A673 (cell line): Measurements from ENCODE around the gene NFIC. TPM values are rescaled to one million over a fixed set of nuclear protein-coding genes. Genes with fewer than 3 reads are reported as not detected.

Experiments
- BruUV-seq: library from RNA; stranded (reverse); fragments of 400-500 nt; replicated peaks from 2 replicates; lab custom pipeline; 2021; lab: Mats Ljungman, UMichigan
- CTCF ChIA-PET: fragments of 300-600 bp; sonication (Branson Sonifier 250); formaldehyde crosslinking; loops from one replicate; lab custom pipeline; 2022; ENCODE audit warnings: antibody characterized with exemption; lab: Charles Lee
- POLR2A ChIA-PET: fragments of 300-600 bp; sonication (Branson Sonifier 250); formaldehyde crosslinking; loops from one replicate; lab custom pipeline; 2022; ENCODE audit warnings: antibody characterized with exemption; ENCODE audit not compliant: low non-redundant PET; lab: Charles Lee
- DNase-seq: peaks from one replicate; pipeline ENCODE4 v3.0.0-alpha.2; 2015; ENCODE audit warnings: low spot score
- H3K27ac ChIP-seq: fragments of 200-600 bp; sonication (generic); 2 replicates; pipeline ENCODE4 v1.5.1; 2016; ENCODE audit warnings: mixed run types, low read depth, mild to moderate bottlenecking, mixed read lengths, antibody characterized with exemption, low read length; ENCODE audit not compliant: poor library complexity, severe bottlenecking
- H3K27me3 ChIP-seq: fragments of 200-600 bp; sonication (generic); replicated peaks from 2 replicates; pipeline ENCODE4 v1.6.1; 2017; ENCODE audit warnings: mixed run types, low read depth, mild to moderate bottlenecking, mixed read lengths, antibody characterized with exemption, low read length; ENCODE audit not compliant: insufficient read depth, poor library complexity
- H3K36me3 ChIP-seq: fragments of 200-600 bp; sonication (generic); 2 replicates; pipeline ENCODE4 v1.6.1; 2016; ENCODE audit warnings: mixed run types, mild to moderate bottlenecking, mixed read lengths, antibody characterized with exemption, low read length; ENCODE audit not compliant: insufficient read depth, poor library complexity, severe bottlenecking
- H3K4me1 ChIP-seq: fragments of 200-600 bp; sonication (generic); 2 replicates; pipeline ENCODE4 v1.6.1; 2017; ENCODE audit warnings: mixed run types, mild to moderate bottlenecking, mixed read lengths, antibody characterized with exemption, low read length; ENCODE audit not compliant: insufficient read depth, poor library complexity, severe bottlenecking
- H3K4me3 ChIP-seq: fragments of 200-600 bp; sonication (generic); 2 replicates; pipeline ENCODE4 v1.5.1; 2016; ENCODE audit warnings: low read depth, mixed run types, mild to moderate bottlenecking, mixed read lengths, low read length; ENCODE audit not compliant: poor library complexity, severe bottlenecking
- H3K9me3 ChIP-seq: fragments of 200-600 bp; sonication (generic); 2 replicates; pipeline ENCODE4 v1.6.1; 2016; ENCODE audit warnings: mixed run types, low read depth, mild to moderate bottlenecking, mixed read lengths, antibody characterized with exemption, low read length; ENCODE audit not compliant: poor library complexity, severe bottlenecking
- EZH2 ChIP-seq: fragments of 200-600 bp; sonication (generic); IDR thresholded peaks from 2 replicates; pipeline ENCODE4 v1.6.1; 2017; ENCODE audit warnings: borderline replicate concordance, low read depth, mild to moderate bottlenecking, mixed read lengths, antibody characterized with exemption, low read length; ENCODE audit not compliant: poor library complexity, severe bottlenecking
- intact Hi-C: fragments of 100-400 bp; cut with micrococcal nuclease; formaldehyde crosslinking; loops from one replicate; pipeline ENCODE4 v1.10.0; 2022; ENCODE audit not compliant: unreplicated experiment
- total RNA-seq: library from RNA; stranded (reverse); gene quantifications from 2 replicates; pipeline ENCODE4 v1.2.3, GENCODE V29; 2021
- TF ChIP-seq, protein P1 (sequence below): fragments of 300-800, 200-600 bp; sonication (generic); conservative IDR thresholded peaks from 2 replicates; pipeline ENCODE4 v1.5.1; 2017; ENCODE audit warnings: low read depth, mild to moderate bottlenecking, antibody characterized with exemption, low read length, moderate library complexity, mixed read lengths

Gene NFIC
- total RNA-seq, 1 experiment from 2014 or later: 112 TPM

DNA sequence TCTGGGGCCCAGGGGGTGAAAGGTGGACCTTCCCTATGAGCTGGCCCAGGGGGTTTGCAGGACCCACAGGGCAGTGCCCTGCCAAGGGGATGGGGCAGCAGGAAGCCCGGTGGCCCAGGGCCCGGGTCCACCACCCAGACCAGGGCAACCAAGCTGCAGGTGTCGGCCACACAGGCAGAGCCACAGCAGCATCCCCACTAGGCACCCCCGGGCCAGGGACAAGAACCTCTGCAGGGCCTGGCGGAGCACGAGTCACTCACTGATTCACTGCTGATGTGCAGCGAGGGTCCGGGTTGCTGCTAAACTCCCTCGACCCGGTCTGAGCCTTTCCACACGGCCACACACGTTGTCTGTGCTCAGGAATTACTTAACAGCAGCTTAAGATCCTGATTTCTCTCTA, 148.5 kb downstream of the NFIC start:
- H3K4me3 ChIP-seq: no peak overlapping the region
- no peak for DNase-seq
- ChIA-PET POLR2A (interaction anchor here (0.6 kb wide), 1 partner anchor 26 kb away, joined by 4 read pairs; no protein-coding TSS in a partner anchor), CTCF (no interaction called here)
- H3K27me3 ChIP-seq: no peaks in the 10 kb centered on the region
- no peak for TF ChIP-seq EZH2
- TF ChIP-seq, protein P1, sequence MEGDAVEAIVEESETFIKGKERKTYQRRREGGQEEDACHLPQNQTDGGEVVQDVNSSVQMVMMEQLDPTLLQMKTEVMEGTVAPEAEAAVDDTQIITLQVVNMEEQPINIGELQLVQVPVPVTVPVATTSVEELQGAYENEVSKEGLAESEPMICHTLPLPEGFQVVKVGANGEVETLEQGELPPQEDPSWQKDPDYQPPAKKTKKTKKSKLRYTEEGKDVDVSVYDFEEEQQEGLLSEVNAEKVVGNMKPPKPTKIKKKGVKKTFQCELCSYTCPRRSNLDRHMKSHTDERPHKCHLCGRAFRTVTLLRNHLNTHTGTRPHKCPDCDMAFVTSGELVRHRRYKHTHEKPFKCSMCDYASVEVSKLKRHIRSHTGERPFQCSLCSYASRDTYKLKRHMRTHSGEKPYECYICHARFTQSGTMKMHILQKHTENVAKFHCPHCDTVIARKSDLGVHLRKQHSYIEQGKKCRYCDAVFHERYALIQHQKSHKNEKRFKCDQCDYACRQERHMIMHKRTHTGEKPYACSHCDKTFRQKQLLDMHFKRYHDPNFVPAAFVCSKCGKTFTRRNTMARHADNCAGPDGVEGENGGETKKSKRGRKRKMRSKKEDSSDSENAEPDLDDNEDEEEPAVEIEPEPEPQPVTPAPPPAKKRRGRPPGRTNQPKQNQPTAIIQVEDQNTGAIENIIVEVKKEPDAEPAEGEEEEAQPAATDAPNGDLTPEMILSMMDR: no peak
- intact Hi-C loops: no loop called here
- peaks cover 13% of the 10 kb centered on the region for H3K36me3 ChIP-seq
- peak overlapping the region; percentile 4 for H3K27ac ChIP-seq
- H3K9me3 ChIP-seq: no peaks in the 10 kb centered on the region
- H3K4me1 ChIP-seq: no peaks in the 10 kb centered on the region
- BruUV-seq: no TSS peak

DNA sequence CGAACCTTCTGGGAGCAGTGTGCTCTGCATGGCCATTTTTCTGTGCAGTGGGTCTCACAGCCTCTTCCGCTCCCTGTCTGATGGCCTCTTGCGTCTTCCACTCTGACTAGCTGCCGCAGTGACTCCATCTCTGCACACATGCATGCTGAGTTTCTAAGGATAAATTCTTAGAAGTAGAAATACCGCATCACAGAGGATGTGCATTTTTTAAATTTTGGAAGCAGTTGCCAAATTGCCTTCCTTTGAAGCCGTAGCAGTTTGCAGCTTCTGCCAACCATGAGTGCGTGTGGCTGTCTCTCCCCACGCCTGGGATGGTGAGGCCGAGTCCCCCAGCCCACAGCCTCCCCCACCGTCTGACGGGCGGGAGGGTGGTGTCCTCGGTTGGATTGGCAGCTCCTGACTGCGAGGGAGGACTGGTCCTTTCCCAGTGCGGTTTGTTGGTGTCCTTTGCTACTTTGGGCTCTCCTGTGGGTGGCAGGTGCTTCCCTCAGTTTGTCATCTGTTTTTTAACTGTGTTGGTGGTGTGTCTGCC, 149.6 kb downstream of the NFIC start:
- DNase-seq: no peak
- no peaks in the 10 kb centered on the region for H3K9me3 ChIP-seq
- ChIA-PET CTCF (no interaction called here), POLR2A (no interaction called here)
- no peak overlapping the region for H3K4me3 ChIP-seq
- H3K27ac ChIP-seq: no peak overlapping the region
- H3K27me3 ChIP-seq: no peaks in the 10 kb centered on the region
- intact Hi-C loops: no loop called here
- no peaks in the 10 kb centered on the region for H3K4me1 ChIP-seq
- H3K36me3 ChIP-seq: peaks cover 5% of the 10 kb centered on the region
- no TSS peak for BruUV-seq
- no peak for TF ChIP-seq EZH2
- TF ChIP-seq, protein P1: no peak

DNA sequence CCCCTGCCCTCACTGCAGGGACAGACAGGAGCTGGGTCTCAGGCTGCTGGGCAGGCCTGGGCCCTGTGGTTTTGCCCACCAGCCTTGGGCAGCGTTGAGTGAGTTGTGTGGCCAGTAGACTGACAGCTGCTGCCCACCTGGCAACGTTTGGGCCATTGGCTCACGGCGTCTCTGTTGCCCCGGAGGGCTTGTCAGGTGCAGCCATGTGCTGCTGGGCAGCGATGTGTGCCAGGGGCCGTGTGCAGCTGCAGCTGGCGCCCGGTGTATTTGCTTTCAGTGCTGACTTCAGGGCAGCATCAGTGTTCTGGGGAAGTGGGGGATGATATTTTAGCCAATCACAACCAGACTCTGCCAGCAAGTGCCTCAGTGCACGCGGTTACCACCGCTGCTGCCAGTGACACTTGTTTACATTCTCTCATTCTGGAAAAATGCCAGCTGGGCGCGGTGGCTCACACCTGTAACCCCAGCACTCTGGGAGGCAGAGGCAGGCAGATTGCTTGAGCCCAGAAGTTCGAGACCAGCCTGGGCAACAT, 150.4 kb downstream of the NFIC start:
- intact Hi-C loops: no loop called here
- Histone ChIP-seq H3K36me3 (peaks cover 2% of the 10 kb centered on the region), H3K4me3 (no peak overlapping the region), H3K27me3 (no peaks in the 10 kb centered on the region), H3K9me3 (no peaks in the 10 kb centered on the region), H3K27ac (no peak overlapping the region), H3K4me1 (no peaks in the 10 kb centered on the region)
- POLR2A ChIA-PET: interaction anchor here (0.5 to 0.6 kb wide), 2 partner anchors 28 to 57 kb away, joined by 4 to 9 read pairs; no protein-coding TSS in a partner anchor
- DNase-seq: no peak
- TF ChIP-seq, protein P1: no peak
- no peak for TF ChIP-seq EZH2
- CTCF ChIA-PET: no interaction called here
- no TSS peak for BruUV-seq
